BJ (cell line): Measurements from ENCODE around the gene ARL15. TPM values are rescaled to one million over a fixed set of nuclear protein-coding genes. Genes with fewer than 3 reads are reported as not detected.

ENCODE experiments used
- CTCF ChIA-PET: fragments of 350-600 bp; formaldehyde crosslinking; extraction: SDS; loops from one replicate; lab custom pipeline; 2021; ENCODE audit warnings: antibody characterized with exemption, inconsistent platforms; lab: Yijun Ruan, JAX
- POLR2A ChIA-PET: fragments of 300-600 bp; sonication (Branson Sonifier 250); formaldehyde crosslinking; extraction: SDS; loops from one replicate; lab custom pipeline; 2021; ENCODE audit warnings: antibody characterized with exemption; lab: Charles Lee
- DNase-seq: peaks from one replicate; pipeline ENCODE4 v3.0.0-alpha.2; 2011; ENCODE audit warnings: low read depth
- H3K27me3 ChIP-seq: 2 replicates; pipeline ENCODE4 v1.6.0; 2011; ENCODE audit warnings: low read length; ENCODE audit not compliant: control insufficient read depth, insufficient read depth
- H3K36me3 ChIP-seq: 2 replicates; pipeline ENCODE4 v1.5.1; 2011; ENCODE audit warnings: low read length; ENCODE audit not compliant: control insufficient read depth, insufficient read depth
- H3K4me3 ChIP-seq: 2 replicates; pipeline ENCODE4 v1.5.1; 2011; ENCODE audit warnings: low read depth, mild to moderate bottlenecking, control low read depth, low read length
- polyA plus RNA-seq: library from polyadenylated mRNA; depleted of rRNA; stranded (reverse); fragments of >200 nt; gene quantifications from 2 replicates; pipeline ENCODE4 v1.2.3, GENCODE V29; 2011
- TF ChIP-seq, protein P1 (sequence below): IDR thresholded peaks from 2 replicates; pipeline ENCODE4 v1.5.1; 2011; ENCODE audit warnings: low read depth, mild to moderate bottlenecking, control low read depth, inconsistent platforms, low read length, moderate library complexity; ENCODE audit not compliant: insufficient read depth

ARL15 gene
- polyA plus RNA-seq, 1 experiment = 11.9 TPM

DNA sequence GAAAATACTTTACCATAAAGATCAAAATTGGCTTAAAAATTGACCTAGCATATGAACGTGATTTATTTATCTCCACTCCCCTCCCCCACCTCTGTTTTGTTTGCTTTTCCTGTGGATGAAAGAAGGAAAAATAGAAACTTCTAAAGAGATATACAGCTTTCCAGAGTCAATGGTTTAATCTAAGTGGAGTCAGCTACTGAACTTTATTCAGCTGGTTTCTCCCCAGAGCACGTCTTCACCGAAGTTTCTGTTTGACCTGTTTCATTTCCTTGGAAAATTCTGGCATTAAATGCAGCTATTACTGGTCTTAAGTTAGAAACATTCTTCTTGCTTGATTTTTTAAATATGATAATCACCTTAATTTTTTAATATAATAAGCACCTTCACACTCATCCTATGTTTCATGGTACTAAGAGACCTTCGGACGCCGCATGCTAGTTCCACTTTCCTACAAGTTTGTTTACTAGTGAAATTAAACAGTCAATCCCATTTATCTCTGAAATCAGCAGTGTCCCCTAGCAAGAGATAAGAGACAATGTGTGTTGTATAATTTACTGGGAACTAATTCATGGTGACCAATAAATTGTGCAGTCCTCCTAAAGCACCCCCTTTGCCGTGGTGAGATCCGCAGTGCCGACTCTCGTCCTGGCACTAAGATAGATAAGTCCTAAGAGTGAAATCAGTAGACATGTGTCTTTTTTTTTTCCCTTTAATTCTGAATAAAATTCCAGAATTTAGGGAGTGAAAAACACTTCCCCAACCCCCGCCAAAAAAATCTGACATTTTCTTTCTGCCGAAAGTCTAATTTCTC is 89.9 kb downstream of the ARL15 start:
- Histone ChIP-seq H3K36me3 (no peaks in the 10 kb centered on the region), H3K4me3 (no peak overlapping the region), H3K27me3 (no peaks in the 10 kb centered on the region)
- TF ChIP-seq, protein P1, sequence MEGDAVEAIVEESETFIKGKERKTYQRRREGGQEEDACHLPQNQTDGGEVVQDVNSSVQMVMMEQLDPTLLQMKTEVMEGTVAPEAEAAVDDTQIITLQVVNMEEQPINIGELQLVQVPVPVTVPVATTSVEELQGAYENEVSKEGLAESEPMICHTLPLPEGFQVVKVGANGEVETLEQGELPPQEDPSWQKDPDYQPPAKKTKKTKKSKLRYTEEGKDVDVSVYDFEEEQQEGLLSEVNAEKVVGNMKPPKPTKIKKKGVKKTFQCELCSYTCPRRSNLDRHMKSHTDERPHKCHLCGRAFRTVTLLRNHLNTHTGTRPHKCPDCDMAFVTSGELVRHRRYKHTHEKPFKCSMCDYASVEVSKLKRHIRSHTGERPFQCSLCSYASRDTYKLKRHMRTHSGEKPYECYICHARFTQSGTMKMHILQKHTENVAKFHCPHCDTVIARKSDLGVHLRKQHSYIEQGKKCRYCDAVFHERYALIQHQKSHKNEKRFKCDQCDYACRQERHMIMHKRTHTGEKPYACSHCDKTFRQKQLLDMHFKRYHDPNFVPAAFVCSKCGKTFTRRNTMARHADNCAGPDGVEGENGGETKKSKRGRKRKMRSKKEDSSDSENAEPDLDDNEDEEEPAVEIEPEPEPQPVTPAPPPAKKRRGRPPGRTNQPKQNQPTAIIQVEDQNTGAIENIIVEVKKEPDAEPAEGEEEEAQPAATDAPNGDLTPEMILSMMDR = no peak
- DNase-seq = no peak
- CTCF ChIA-PET = no interaction called here
- POLR2A ChIA-PET = no interaction called here

DNA sequence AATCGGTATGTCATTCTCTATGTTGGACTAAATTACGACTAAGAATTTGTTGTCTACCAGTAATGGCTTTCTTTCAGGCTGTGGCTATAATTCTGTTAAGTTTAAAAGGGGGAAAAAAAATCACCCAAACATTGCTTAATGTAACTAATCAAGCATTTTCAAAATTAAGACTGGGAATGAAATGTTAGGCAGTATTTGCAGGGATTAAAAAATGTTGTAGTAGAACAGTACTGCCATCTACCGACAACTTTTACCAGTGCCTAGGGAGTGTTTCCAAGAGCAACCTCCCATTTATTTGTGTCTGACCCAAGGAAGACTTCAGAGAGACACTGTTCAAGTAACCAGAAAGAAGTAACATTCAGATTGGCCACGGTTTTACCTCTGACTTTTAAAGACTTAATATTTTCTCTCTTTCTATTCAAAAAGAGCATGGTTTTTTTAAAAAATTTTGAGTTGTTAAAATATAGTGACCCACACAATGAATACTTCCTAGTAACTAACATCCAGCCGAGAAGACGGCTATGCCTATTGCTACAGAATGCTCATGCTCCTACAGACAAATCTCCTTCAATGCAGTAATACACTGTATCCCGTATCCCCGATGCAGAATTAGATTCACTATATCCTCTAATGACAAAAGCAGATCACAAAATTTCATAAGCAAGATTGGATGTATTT is 92.4 kb downstream of the ARL15 start:
- ChIA-PET POLR2A (no interaction called here), CTCF (no interaction called here)
- Histone ChIP-seq H3K4me3 (no peak overlapping the region), H3K27me3 (no peaks in the 10 kb centered on the region), H3K36me3 (no peaks in the 10 kb centered on the region)
- TF ChIP-seq, protein P1 = peak; percentile 74
- peak; percentile 39 for DNase-seq

DNA sequence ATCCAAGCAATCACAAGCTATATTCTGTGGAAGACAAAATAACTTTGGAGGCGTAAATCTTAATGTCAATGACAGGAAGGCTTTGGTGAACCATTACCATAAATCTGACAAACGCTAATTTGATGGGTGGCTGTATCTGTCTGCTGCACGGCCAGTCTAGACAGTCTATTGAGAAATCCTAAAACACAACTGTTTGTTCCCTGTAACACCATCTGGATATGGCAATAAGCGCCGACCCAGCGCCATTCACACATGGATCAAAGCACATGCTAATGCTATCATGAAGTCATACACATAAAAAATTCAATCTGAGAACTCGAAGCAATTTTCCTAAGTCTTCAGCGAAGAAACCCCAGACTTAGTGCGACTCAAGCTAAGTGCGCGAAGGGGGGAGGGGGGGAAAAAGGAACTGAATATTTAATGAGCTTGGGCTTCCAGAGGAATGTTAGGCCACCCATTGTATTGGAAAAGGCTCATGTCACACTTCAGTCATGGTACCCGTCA is 95.1 kb downstream of the ARL15 start:
- Histone ChIP-seq H3K4me3 (no peak overlapping the region), H3K36me3 (no peaks in the 10 kb centered on the region), H3K27me3 (no peaks in the 10 kb centered on the region)
- TF ChIP-seq, protein P1 = no peak
- DNase-seq = no peak
- ChIA-PET POLR2A (interaction anchor here (0.6 kb wide), 1 partner anchor 215 kb away, joined by 3 read pairs; no protein-coding TSS in a partner anchor), CTCF (interaction anchor here (0.6 to 2.4 kb wide), 6 partner anchors 13 to 1272 kb away, joined by 3 to 12 read pairs (median 3); no protein-coding TSS in a partner anchor)

DNA sequence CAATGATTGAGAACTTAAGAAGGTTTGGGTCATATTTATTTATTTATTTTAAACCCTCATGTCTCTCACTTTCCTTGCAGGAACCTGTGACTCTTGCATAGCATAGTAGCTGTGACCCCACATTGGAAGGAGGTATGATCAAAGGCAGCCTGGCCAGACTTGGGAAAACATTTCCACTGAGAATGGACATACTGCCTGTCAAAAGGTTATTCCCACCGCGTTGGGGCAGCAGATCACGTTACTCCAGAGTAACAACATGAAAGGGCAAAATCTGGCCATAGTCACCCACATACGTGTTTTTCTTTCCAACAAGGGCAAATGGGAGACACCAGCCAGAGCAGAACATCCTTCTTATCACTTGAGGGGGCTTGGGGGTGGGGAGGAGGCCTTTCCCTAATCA is 95.7 kb downstream of the ARL15 start:
- no peak for DNase-seq
- no peaks in the 10 kb centered on the region for H3K36me3 ChIP-seq
- CTCF ChIA-PET = interaction anchor here (0.6 to 2.4 kb wide), 4 partner anchors 14 to 737 kb away, joined by 3 to 12 read pairs (median 3); no protein-coding TSS in a partner anchor
- H3K4me3 ChIP-seq = no peak overlapping the region
- TF ChIP-seq, protein P1 = no peak
- POLR2A ChIA-PET = interaction anchor here (0.6 kb wide), 1 partner anchor 215 kb away, joined by 3 read pairs; no protein-coding TSS in a partner anchor
- no peaks in the 10 kb centered on the region for H3K27me3 ChIP-seq

DNA sequence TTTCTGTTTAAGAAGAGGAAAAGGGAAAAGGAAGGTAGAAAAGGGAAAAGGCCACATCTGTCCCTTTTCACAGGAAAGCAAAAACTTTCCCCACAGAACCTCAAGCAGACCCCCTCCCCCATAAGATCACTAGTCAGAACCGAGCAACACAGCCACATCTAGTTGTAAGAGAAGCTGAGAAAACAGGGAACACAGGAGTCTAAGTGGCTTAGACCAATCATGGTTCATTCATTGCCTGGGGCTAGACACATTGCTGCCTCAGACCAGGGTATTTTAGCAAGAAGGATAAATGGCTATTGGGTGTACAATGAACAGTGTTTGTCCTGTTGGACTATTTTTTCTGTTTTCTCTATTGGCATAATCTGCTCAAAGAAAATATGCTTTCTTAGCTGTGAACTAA is 98.0 kb downstream of the ARL15 start:
- DNase-seq = no peak
- POLR2A ChIA-PET = interaction anchor here (0.7 kb wide), 1 partner anchor 727 kb away, joined by 3 read pairs; no protein-coding TSS in a partner anchor
- CTCF ChIA-PET = no interaction called here
- no peak overlapping the region for H3K4me3 ChIP-seq
- TF ChIP-seq, protein P1 = no peak
- no peaks in the 10 kb centered on the region for H3K36me3 ChIP-seq
- H3K27me3 ChIP-seq = no peaks in the 10 kb centered on the region
